Measurements from ENCODE around the gene NRARP.

Gene NRARP

GRCh38 chr9:137299938-137300337 is 2.1 kb downstream of the NRARP start:
- ChIA-PET POLR2A (no interaction called here), CTCF (interaction anchor here (1.6 kb wide), 1 partner anchor 13 kb away, joined by 5 read pairs; no protein-coding TSS in a partner anchor)
- no peak for TF ChIP-seq FOXA1 (IDR thresholded peaks at IDR 0.05)
- no peak for TF ChIP-seq PKNOX1 (IDR thresholded peaks at IDR 0.05)
- no peak for TF ChIP-seq HDGF (IDR thresholded peaks at IDR 0.05; ENCODE audit: borderline replicate concordance)
- TF ChIP-seq L3MBTL2 (conservative IDR thresholded peaks at IDR 0.05) = no peak
- no peak for TF ChIP-seq SP1 (IDR thresholded peaks at IDR 0.05)
- no peak for TF ChIP-seq LEF1 (IDR thresholded peaks at IDR 0.05; ENCODE audit: borderline replicate concordance)
- no peak for TF ChIP-seq ARNT (IDR thresholded peaks at IDR 0.05)
- TF ChIP-seq SUZ12 (IDR thresholded peaks at IDR 0.05) = no peak
- no peak for DNase-seq (ENCODE audit: extremely low spot score)

- TF ChIP-seq BHLHE40 (IDR thresholded peaks at IDR 0.05; ENCODE audit: borderline replicate concordance) (no peak), TARDBP (IDR thresholded peaks at IDR 0.05) (no peak), FOXA1 (IDR thresholded peaks at IDR 0.05) (no peak), L3MBTL2 (conservative IDR thresholded peaks at IDR 0.05) (no peak), ELF4 (IDR thresholded peaks at IDR 0.05) (no peak), ZNF384 (IDR thresholded peaks at IDR 0.05) (no peak), NFRKB (IDR thresholded peaks at IDR 0.05) (no peak), SUZ12 (IDR thresholded peaks at IDR 0.05) (no peak), PKNOX1 (IDR thresholded peaks at IDR 0.05) (no peak), HDGF (IDR thresholded peaks at IDR 0.05; ENCODE audit: borderline replicate concordance) (no peak), LEF1 (IDR thresholded peaks at IDR 0.05; ENCODE audit: borderline replicate concordance) (no peak), CTBP1 (IDR thresholded peaks at IDR 0.05; ENCODE audit: borderline replicate concordance) (no peak), SP1 (IDR thresholded peaks at IDR 0.05) (no peak), FOXM1 (IDR thresholded peaks at IDR 0.05; ENCODE audit: borderline replicate concordance) (no peak)
- POLR2A ChIA-PET = interaction anchor here (0.8 to 1.2 kb wide), 2 partner anchors 13 to 58 kb away, joined by 3 to 4 read pairs; partner anchors contain the start of gene TUBB4B
- CTCF ChIA-PET = interaction anchor here (1.6 kb wide), 1 partner anchor 12 kb away, joined by 5 read pairs; no protein-coding TSS in a partner anchor
- DNase-seq (ENCODE audit: extremely low spot score) = no peak
Measured at GRCh38 chr9:137299203-137299565, 2.9 kb downstream of the NRARP start.

- TF ChIP-seq SUZ12 (IDR thresholded peaks at IDR 0.05) (no peak), HDGF (IDR thresholded peaks at IDR 0.05; ENCODE audit: borderline replicate concordance) (no peak), ARNT (IDR thresholded peaks at IDR 0.05) (no peak), CTBP1 (IDR thresholded peaks at IDR 0.05; ENCODE audit: borderline replicate concordance) (no peak), NFRKB (IDR thresholded peaks at IDR 0.05) (no peak), ZNF384 (IDR thresholded peaks at IDR 0.05) (no peak), FOXK2 (IDR thresholded peaks at IDR 0.05) (no peak), PKNOX1 (IDR thresholded peaks at IDR 0.05) (no peak), LEF1 (IDR thresholded peaks at IDR 0.05; ENCODE audit: borderline replicate concordance) (no peak), TARDBP (IDR thresholded peaks at IDR 0.05) (no peak), SP1 (IDR thresholded peaks at IDR 0.05) (no peak), FOXM1 (IDR thresholded peaks at IDR 0.05; ENCODE audit: borderline replicate concordance) (no peak), FOXA1 (IDR thresholded peaks at IDR 0.05) (no peak), L3MBTL2 (conservative IDR thresholded peaks at IDR 0.05) (no peak), ELF4 (IDR thresholded peaks at IDR 0.05) (no peak), BHLHE40 (IDR thresholded peaks at IDR 0.05; ENCODE audit: borderline replicate concordance) (no peak)
- POLR2A ChIA-PET = interaction anchor here (0.8 to 1.2 kb wide), 2 partner anchors 14 to 58 kb away, joined by 3 to 4 read pairs; partner anchors contain the start of gene TUBB4B
- no peak for DNase-seq (ENCODE audit: extremely low spot score)
- CTCF ChIA-PET = interaction anchor here (1.6 kb wide), 1 partner anchor 12 kb away, joined by 5 read pairs; no protein-coding TSS in a partner anchor
Measured at GRCh38 chr9:137298401-137299202, 3.5 kb downstream of the NRARP start.

- ChIA-PET CTCF (interaction anchor here (0.6 kb wide), 1 partner anchor 11 kb away, joined by 3 read pairs; no protein-coding TSS in a partner anchor), POLR2A (no interaction called here)
- TF ChIP-seq CTBP1 (IDR thresholded peaks at IDR 0.05; ENCODE audit: borderline replicate concordance) (no peak), FOXM1 (IDR thresholded peaks at IDR 0.05; ENCODE audit: borderline replicate concordance) (no peak), NFRKB (IDR thresholded peaks at IDR 0.05) (no peak), L3MBTL2 (conservative IDR thresholded peaks at IDR 0.05) (no peak), SUZ12 (IDR thresholded peaks at IDR 0.05) (no peak), PKNOX1 (IDR thresholded peaks at IDR 0.05) (no peak), BHLHE40 (IDR thresholded peaks at IDR 0.05; ENCODE audit: borderline replicate concordance) (no peak), FOXA1 (IDR thresholded peaks at IDR 0.05) (no peak), ELF4 (IDR thresholded peaks at IDR 0.05) (no peak), SP1 (IDR thresholded peaks at IDR 0.05) (no peak), LEF1 (IDR thresholded peaks at IDR 0.05; ENCODE audit: borderline replicate concordance) (no peak), TARDBP (IDR thresholded peaks at IDR 0.05) (no peak), HDGF (IDR thresholded peaks at IDR 0.05; ENCODE audit: borderline replicate concordance) (no peak), ZNF384 (IDR thresholded peaks at IDR 0.05) (no peak), FOXK2 (IDR thresholded peaks at IDR 0.05) (no peak), ARNT (IDR thresholded peaks at IDR 0.05) (no peak)
- DNase-seq (ENCODE audit: extremely low spot score) = no peak
Measured at GRCh38 chr9:137297966-137298365, 4.1 kb downstream of the NRARP start.
